Stimulated activated CD4-positive, alpha-beta T cell treated with anti-CD3 and anti-CD28 coated beads, Interleukin-2, amount 100 ng/mL, for 4 hours (primary cell): ENCODE data around the gene EXOC4.

ENCODE experiments used
- DNase-seq: peaks from one replicate; pipeline ENCODE4 v3.0.0-alpha.2; 2020; ENCODE audit warnings: low read depth

EXOC4 gene

DNA sequence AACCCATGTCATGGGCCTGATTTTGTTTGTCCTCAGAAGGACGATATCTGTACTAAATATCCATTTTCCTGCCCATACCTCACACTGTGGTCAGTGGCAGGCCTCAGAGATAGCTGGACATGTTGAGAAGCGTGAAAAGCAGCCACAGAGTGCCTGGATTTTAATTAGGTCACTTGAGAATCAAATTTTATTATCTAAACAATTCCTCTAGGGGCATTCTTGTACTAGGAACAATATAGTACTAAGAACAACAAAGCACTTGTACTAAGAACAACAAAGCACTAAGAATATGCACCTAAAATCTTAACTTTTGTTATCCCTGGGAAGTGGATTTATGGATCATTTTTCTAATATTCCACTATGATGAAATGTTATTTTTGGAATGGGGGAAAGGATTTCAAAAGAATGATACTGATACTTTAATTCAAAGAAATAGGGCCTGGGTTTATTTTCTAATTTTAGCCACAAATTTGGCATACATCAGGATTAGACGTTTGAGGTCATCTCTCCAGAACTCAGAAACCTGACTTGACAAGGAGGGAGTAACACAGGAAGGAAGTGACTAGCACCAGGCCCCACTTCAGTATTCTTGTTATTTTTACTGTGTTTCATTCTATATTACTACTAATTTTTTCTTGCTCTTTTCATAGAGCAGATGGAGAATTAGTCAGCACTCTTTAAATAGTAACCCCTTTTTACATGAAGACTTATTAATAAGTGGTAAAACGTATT is 112.2 kb downstream of the EXOC4 start:
- DNase-seq: no peak

DNA sequence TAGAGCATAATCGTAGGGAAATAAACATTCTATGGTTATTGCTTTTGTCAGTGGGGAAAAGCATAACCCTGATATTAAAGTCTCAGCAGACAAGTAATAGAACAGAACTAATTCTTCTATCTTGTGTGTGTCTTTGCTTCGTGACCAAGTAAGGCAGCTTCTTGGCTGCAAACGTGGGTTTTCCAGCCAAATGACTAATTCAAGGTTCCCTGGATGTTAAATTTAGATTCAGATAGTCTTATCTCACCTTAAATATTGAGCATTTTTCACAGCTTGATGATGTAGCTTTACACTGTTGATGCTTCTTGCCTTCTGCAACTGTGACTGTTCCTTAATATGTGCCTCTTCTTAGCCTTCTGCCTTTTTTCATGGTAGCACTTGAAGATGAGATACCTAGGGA is 113.0 kb downstream of the EXOC4 start:
- DNase-seq: no peak

DNA sequence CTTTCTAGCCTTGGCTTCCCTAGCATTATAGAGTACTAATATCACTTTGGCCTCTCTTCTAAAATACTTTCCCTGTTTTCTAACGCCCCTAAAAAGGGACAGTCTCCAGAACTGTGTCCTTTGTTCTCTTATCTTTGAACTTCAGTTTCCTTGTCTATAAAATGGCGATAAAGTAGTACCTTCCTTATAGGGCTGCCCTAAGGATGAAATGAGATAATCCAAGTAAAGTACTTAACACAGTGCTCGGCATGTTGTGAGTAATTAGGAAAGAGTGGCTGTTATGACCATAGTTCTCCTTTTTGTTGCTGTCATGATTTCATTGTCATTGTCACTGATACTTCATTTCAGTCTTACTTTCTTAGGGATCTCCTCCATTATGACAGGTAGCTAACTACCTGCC is 114.7 kb downstream of the EXOC4 start:
- DNase-seq: no peak

DNA sequence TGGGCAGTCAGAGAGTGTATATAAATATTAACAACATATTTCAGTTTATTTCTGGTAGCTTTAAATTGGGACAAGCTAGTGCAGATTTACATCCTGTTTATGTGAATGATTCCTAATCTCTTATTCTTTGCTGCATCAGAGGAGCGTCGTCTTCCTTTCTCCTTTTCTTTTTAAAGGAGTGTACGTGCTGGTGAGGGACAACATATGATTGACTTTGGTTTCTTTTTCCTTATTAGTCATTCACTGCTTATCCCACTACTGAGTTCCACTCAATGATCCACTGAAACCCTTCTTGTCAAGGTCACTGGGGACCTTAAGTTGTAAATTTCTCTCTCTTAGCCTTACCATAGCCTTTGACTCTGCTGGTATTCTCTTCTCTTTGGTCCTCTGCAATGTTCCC is 116.3 kb downstream of the EXOC4 start:
- DNase-seq: no peak

DNA sequence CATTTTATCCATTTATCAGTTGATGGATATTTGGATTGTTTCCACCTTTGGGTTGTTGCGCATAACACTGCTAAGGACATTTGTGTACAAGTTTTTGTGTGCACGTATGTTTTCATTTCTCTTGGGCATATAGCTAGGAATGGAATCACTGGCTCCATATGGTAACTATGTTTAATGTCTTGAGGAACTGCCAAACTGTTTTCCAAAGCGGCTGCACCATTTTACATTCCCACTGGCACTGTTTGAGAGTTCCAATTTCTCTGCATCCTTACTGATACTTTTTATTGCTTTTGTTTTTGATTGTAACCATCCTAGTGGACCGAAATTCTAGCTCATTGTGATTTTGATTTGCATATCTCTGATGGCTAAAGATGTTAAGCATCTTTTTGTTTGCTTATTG is 118.7 kb downstream of the EXOC4 start:
- no peak for DNase-seq

DNA sequence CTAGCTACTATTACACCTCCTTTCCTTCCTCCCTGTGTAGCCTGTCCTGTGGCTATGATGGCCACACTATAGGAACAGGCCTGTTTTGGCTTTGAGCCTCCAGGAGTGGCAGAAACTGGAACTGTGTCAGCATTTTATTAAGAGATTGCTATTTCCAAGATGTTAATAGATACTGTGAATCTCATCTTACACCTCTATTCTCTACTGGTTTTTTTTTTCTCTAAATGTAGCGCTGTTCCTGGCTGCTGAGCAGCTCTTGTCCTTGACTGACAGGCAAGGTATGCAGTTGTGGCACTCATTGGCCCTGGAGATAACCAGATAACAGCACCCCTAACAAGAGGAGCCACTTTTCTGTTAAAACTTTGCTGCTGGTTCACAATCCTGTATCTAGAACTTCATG is 119.5 kb downstream of the EXOC4 start:
- no peak for DNase-seq

DNA sequence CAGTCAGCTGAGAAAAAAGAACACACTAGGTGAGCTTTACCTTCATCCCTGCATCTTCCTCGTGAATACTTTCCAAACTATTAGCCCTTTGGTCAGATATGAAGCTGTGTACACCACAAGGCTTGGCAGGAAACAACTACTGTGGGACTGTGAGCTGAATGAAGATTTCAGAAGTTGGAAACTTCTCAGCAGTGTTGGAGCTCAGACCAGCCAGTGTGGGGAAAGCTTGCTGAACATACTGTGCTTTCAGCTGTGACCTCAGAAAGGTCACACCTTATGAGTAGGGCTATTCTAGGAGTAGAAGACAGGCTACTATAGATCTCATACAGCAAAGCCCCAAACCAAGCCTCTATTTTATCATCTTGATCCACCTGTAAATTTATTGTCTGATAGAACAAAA is 123.6 kb downstream of the EXOC4 start:
- no peak for DNase-seq

DNA sequence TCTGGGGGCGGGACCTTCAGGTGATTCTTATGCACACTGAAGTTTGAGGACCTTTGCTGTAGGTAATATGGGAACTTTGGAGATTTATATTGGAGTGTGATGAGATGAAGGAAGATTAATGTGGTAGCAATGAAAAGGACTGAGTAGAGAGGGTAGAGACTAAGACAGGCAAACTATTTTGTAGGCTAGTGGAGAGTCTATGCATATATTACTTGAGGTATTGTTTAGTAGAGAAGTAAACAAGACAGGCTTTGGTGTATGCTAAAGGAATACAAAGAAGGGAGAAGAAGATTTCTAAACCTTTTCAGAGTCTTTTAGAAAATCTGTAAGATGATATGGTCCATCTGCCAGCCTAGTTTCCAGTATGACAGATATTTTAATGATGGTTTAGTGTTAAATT is 129.1 kb downstream of the EXOC4 start:
- no peak for DNase-seq

DNA sequence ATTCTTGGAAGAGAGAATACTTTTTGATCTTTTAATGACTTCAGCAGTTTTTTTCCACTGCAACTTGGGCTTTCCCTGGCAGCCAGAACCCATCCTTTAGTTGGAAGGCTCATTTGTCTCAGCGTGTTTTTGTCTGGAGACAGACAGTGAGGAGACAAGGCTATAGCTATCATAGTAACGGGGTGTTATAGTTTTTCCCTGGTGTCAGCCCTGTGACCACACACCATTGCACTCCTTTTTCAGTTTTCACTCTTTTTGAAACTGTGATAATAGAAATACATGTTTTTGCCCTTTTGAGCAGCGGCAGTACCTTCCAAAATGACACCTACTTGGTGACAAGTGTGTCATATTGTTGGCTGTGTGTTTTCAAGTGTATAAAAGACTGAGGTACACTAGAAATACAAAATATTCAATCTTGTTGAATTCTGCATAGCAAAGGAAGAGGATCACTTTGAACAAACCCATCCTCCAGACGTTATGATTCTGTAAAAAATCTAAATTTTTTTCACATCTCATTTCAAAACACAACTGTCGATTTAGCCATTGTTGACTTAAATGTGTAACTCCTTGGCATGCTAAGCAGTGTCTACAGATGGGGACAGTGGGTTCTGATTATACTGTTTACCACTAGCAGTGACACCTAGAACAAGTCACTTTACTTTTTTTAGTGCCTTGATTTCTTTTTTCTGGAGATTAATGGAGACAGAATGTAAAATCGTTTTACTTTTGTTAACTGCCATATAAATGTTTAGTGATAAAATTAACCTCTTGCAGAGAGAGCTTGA is 130.1 kb downstream of the EXOC4 start:
- DNase-seq: no peak

DNA sequence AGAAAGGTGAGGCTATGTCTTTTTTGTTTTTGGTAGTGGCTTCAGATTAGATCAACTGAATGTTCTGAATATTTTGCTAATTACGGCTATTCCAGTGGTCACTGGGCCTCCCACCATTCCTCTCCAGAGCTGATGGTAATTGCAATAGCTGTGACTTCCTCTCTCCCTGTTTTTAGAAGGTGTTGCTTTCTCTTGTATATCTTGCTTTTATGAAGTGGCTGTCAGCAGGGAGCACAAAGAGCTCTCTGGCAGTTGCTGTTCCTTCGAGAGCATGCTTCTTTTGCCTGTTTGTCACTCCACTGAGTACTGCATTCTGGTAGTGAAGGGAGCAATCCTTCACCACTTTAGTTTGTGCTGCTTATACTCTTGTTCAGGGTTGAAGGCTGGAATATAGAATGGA is 133.3 kb downstream of the EXOC4 start:
- DNase-seq: no peak

DNA sequence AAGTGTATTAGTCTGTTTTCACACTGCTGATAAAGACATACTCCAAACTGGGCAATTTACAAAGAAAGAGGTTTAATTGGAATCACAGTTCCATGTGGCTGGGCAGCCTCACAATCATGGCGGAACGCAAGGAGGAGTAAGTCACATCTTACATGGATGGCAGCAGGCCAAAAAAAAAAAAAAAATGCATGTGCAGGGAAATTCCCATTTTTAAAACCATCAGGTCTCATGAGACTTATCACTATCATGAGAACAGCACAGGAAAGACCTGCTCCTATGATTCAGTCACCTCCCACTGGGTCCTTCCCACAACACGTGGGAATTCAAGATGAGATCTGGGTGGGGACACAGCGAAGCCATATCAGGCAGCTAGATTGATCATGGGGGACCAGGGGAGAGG is 136.8 kb downstream of the EXOC4 start:
- DNase-seq: no peak

DNA sequence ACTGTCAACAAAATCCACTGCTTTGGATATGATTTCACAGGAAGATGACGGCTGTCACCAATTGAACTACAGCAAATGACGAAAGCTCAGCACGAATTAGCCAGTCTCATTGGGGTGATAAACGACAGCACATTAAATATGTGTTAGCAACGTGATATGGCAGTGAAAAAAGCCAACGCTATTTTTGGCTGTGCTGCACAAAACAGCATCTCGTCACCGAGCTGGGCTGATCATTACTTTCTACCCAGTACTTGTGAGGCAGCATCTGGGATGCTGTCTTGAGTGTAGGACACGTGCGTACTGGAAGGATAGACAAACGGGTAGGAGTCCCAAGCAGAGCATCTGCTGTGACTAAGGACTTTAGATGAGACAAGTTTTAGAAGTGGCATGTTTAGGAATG is 138.3 kb downstream of the EXOC4 start:
- no peak for DNase-seq

DNA sequence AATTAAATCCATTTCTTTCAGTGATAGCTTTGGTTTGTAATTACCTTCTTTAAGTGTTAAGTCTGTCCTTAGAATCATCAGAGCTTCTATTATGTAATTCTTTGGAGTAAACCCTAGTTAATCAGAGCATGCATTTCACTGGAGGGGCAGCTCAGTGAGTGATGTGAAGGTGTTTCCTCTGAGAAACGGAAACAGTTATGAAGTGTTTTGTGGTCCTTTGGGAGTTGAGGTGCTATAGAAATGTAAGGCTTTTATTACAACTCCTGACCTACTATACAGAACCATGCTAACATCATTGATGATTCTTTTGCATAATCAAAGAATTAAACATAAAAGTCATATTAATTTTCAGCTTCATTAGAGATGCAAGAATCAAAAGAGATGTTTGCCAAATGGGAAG is 141.5 kb downstream of the EXOC4 start:
- DNase-seq: no peak

DNA sequence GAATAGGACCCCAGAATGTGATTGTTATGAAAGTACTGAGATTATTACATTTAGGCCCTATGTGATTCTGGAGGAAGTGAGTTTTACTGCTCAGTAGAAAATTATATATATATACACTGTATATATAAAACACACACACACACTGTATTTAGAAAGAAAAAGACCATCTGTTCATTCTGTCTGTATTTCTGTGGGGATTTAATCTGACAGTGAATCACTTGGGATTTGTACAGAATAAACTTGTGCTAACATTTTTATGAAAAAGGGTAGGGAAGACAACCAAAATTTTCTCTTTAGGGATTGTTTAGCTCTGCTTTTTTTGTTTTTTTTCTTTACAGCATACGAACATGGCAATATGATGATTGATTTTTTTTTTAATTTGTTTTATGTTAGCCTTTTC is 142.7 kb downstream of the EXOC4 start:
- no peak for DNase-seq

DNA sequence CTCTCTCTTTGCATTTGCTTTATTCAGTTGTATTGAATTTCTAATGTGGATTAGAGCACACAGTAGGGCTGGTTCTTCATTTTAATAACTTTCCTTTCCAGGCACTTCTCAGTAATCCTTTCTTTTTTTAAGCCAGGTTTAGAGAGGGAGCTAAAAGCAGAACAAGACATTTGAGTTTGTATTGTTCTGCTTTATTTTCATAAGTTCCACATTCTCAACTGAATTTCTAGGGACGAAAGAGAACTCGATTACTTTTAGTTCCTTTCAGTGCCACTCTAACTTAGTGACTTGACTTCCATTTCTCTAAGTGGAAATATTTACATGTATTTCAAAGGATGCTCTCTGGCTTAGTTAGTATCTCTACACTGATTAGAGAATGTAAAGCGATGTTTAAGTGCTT is 145.6 kb downstream of the EXOC4 start:
- no peak for DNase-seq

DNA sequence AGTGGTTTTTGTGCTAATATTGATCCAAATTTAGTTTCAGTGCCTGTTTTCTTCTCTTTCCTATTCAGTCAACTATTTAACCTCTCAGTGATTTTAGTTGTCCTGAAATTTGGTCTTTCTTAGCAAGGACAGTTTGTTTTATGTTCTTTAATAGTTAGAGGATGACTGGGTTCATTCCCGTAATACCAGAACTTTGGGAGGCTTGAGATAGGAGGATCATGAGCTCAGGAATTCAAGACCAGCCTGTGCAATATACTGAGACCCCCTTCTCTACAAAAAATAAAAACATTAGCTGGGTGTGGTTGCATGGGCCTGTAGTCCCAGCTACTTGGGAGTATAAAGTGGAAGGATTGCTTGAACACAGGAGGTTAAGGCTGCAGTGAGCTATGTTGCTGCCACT is 148.3 kb downstream of the EXOC4 start:
- no peak for DNase-seq

DNA sequence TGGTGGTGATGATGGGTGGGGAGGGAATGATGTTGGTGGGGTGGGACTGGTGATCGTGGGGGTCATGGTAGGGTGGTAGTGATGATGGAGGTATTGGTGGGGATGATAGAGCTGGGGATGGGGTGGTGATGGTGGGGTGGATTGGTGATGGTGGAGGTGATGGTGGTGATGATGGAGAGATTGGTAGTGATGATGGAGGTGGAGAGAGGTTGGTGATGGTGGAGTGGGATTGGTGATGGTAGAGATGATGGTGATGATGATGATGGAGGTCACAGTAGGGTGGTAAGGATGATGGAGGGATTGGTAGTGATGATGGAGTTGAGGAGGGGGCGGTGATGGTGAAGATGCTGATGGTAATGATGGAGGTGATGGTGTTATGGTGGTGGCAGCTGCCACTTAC is 155.3 kb downstream of the EXOC4 start:
- DNase-seq: no peak

DNA sequence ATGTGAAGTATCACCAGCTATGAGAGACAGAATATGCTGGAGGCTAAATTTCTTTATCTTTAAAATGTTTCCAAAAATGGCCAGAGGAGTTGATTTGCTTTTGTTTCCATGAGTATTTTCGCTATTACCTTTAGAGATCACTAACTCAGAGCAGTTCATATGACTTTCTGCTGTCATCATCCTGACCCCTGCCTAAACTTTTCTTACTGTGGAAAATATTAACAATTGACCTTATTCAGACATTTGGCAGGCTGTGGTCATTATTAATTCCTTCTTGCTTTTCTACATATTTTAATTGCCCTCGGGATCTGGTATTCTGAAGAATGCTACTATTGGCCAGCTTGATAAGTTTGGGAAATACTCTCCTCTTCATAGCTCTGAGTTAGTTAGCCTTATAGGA is 156.5 kb downstream of the EXOC4 start:
- no peak for DNase-seq

DNA sequence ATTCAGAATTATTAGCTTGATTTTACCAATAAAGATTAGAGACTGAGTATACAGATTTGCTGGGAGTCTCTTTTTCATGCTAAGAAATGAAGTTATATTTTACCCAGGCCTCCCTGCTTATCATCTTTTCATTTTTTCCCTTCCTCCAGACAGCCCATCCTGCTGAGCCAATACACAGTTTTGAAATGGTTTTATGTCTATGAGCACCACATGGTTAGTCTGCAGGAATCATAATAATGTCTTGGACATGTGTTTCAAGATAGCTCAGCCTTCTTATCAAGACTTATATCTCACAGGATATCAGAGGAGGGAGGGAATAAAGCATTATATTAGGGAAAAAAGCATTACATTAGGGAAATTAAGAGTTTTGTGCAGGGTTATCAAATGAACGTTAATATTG is 157.1 kb downstream of the EXOC4 start:
- DNase-seq: no peak

DNA sequence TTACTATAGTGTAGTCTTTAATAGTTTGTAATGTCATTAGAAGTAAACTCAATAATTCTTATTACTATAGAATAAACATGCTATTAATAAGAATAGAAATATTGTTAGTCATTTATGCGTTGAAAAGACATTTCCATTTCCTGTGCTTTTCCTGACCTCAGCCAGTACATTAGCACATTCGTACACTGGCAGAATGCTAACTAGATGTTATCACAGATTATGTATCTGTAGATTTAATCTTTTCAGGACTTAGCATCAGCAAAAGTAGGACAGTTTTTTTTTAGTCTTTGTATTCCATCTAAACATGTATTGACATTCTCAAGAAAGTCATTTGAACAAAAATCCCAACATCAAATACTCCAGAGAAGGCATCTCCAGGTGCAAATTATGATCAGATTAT is 158.5 kb downstream of the EXOC4 start:
- DNase-seq: no peak

DNA sequence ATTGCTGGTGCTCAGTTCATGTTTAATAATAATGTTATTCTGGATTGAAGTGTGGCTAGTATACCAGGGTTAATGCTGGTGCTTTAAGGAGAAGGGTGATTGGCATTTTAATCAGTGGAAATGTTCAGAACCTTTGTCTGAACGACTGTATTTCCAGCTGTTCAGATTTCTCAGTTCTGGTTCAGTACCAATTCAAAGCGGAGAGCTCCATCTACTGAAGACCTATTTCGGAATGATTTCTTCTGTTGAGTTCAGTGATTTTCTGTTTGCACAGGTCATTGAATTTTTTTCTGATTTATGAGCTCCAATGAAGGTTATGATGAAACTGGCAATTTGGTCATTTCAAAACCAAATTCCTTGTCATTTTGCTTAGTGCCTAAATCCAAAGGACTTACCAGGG is 160.1 kb downstream of the EXOC4 start:
- no peak for DNase-seq

DNA sequence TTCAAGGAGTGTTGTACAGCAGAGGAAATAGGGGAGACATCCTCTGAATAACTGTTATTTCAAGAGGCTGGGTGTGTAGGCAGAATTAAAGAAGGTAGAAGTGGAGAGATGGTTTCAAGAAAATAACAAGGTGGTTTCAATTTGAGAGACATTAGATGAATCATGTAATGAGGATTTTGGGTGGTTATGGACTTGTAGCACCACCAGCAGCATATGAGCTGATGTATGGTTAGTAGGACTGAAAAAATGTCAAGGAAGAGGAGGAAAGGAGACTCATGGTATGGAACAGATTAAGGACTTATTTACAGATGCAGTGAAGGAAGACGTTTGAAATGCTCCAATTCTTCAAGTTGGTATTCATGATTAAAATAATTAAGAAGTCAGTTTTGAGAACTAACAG is 166.2 kb downstream of the EXOC4 start:
- no peak for DNase-seq

DNA sequence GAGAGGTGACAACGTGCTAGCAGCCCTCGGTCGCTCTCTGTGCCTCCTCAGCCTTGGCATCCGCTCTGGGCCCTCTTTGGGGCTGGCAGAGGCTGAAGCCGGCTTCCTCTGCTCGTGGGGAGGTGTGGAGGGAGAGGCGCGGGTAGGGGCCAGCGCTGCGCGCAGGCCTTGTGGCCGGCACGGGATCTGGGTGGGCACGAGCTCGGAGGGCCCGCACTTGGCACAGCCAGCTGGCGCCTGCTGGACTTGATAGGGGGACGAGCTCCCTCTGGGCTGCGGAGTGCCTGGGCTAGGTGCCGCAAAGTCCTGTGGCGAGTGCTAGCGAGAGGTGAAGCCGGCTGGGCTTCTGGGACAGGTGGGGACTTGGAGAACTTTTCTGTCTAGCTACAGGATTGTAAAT is 170.7 kb downstream of the EXOC4 start:
- no peak for DNase-seq

DNA sequence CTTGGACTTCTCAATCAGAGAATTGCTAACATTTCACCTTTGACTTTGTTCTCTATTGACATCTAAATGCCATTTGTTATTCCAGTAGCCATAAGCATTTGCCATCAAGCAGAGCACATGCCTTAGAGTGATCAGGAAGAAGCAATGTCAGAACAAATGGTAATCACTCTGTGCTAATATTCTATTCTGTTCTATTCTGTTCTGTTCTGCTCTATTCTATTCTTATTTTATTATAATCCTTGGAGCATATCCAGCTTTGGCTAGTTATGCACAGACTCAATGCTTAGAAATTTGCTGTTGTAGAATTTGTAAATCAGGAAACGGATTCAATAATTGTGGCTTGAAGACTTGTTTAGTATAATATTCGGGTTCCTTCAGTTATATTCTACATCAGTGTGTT is 175.4 kb downstream of the EXOC4 start:
- no peak for DNase-seq
